Loucy (cell line): ENCODE results near the gene TMEM43.

Source experiments
- CTCF ChIP-seq: fragments of 200-600 bp; sonication (generic); conservative IDR thresholded peaks from 2 replicates; pipeline ENCODE4 v1.5.1; 2014; ENCODE audit warnings: mild to moderate bottlenecking, antibody characterized with exemption, low read length
- EZH2phosphoT487 ChIP-seq: fragments of 200-600 bp; IDR thresholded peaks from 2 replicates; pipeline ENCODE4 v1.6.1; 2018; ENCODE audit warnings: antibody characterized with exemption, mild to moderate bottlenecking, moderate library complexity, borderline replicate concordance

- TF ChIP-seq CTCF (no peak), EZH2phosphoT487 (no peak)
These were observed 28.1 kb downstream of the TMEM43 start for GRCh38 chr3:14152963-14153355.
